Renal cortex interstitium (tissue), 3 donors: ENCODE results near the gene ARHGEF1. TPM values are rescaled to one million over a fixed set of nuclear protein-coding genes. Genes with fewer than 3 reads are reported as not detected.

ENCODE experiments used
- polyA plus RNA-seq, 3 donors: library from polyadenylated mRNA; unstranded; fragments of 120-200 nt; gene quantifications; one replicate each; pipeline ENCODE4 v1.2.1, GENCODE V29; 2013; ENCODE audit not compliant: insufficient read length in 3 of 3

ARHGEF1 gene
- polyA plus RNA-seq, 3 donors, result 40.1 to 63.7 (median 50.7) TPM

Other genes with a start within 250 kb of the ARHGEF1 start
- gene CEACAM7, start 194.9 kb upstream of the ARHGEF1 start, polyA plus RNA-seq, result not detected
- gene CEACAM5, start 174.6 kb upstream of the ARHGEF1 start, polyA plus RNA-seq, result under 1 TPM in 1 of 3 donors, not detected in 2; 0.23 TPM
- under 1 TPM; 0.06 to 0.22 (median 0.17) TPM for gene CEACAM6, start 127.7 kb upstream of the ARHGEF1 start, polyA plus RNA-seq
- under 1 TPM in 2 of 3 donors, not detected in 1; 0.09 to 0.15 TPM for gene CEACAM3, start 86.6 kb upstream of the ARHGEF1 start, polyA plus RNA-seq
- not detected for gene LYPD4, start 38.5 kb upstream of the ARHGEF1 start, polyA plus RNA-seq
- not detected for gene DMRTC2, start 38.1 kb upstream of the ARHGEF1 start, polyA plus RNA-seq
- gene RPS19, start 22.9 kb upstream of the ARHGEF1 start, polyA plus RNA-seq, result 1,000 to 10,000 TPM; 1,302 to 1,867 (median 1,631) TPM
- gene CD79A, start 5.9 kb upstream of the ARHGEF1 start, polyA plus RNA-seq, result 1 to 10 TPM in 2 of 3 donors, under 1 TPM in 1; 0.53 to 1.7 (median 1.6) TPM
- gene ERFL, start 45.3 kb downstream of the ARHGEF1 start, polyA plus RNA-seq, result under 1 TPM; 0.06 to 0.21 (median 0.12) TPM
- 10 to 100 TPM; 47.5 to 85.4 (median 81.1) TPM for gene RABAC1, start 76.1 kb downstream of the ARHGEF1 start, polyA plus RNA-seq
- under 1 TPM in 2 of 3 donors, not detected in 1; 0.39 to 0.99 TPM for gene ATP1A3, start 111.0 kb downstream of the ARHGEF1 start, polyA plus RNA-seq
- 10 to 100 TPM; 19.0 to 33.6 (median 23.2) TPM for gene GRIK5, start 187.0 kb downstream of the ARHGEF1 start, polyA plus RNA-seq
- gene ZNF574, start 193.0 kb downstream of the ARHGEF1 start, polyA plus RNA-seq, result 10 to 100 TPM; 11.2 to 18.4 (median 15.4) TPM
- 1 to 10 TPM in 1 of 3 donors, under 1 TPM in 2; 0.67 to 1.3 (median 0.92) TPM for gene POU2F2, start 249.3 kb downstream of the ARHGEF1 start, polyA plus RNA-seq